Measurements from ENCODE around the gene CLTB.

CLTB gene

DNA sequence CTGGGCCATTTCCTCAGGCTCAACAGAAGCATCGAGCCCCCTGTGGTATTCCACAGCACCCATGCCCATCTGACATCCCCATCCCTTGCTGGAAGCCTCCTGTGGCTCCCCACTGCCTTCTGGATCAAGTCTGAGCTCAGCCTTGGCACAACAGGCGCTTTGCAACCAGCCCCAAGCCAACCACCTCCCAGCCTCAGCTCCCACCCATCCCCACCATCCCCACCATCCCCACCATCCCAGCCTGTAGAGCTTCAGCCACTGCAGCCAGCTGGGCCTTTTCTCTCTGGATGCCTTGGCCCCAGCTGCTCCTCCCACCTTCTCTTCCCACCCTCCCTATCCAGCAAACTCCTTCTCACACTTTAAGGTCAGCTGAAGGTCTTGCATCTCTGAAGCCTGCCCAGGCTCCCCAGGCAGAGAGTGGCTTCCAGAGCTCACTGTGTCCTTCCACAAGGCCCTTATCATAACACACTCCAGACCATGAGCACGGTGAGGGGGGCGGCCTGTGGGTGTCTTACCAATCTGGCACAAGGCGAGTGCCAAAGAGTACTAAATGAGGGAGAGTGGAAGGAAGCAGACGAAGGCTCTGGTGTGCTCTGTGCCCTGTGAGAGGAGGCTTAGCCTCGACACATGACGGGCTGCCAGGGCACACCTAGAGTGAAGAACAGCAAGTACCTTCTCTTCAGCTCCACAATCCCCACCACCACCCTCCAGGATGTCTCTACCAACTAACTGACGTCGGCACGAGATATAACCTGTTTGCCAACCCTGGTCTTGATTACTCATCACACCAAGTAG lies 21.3 kb downstream of the CLTB start:
- Histone ChIP-seq H3K36me3 (ENCODE audit: control insufficient read depth, low read depth, low read length) (peaks cover 4% of the 10 kb centered on the region), H3K4me3 (ENCODE audit: low read length) (no peak overlapping the region), H3K9me3 (ENCODE audit: control insufficient read depth, low read depth, low read length) (no peaks in the 10 kb centered on the region), H3K4me1 (ENCODE audit: control insufficient read depth, low read depth, low read length) (no peaks in the 10 kb centered on the region), H3K27ac (ENCODE audit: low read length) (no peak overlapping the region), H3K27me3 (ENCODE audit: control insufficient read depth, insufficient read depth, low read length) (no peaks in the 10 kb centered on the region), H3K9ac (ENCODE audit: low read length) (no peak overlapping the region)

DNA sequence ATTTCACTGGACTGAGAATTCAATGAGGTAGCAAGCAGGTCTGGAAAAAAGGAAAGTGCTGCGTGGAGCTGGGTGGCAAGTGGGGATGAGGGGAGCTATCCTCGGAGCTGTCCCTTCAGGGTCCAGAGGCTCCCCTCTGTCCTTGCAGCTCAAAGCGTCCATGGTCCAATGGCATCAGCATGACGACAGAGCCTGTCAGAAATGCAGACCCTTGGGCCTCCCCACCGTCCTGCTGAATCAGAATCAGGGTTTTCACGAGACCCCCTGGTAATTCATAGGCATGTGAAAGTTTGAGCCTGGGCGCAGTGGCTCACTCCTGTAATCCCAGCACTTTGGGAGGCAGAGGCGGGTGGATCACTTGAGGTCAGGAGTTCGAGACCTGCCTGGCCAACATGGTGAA lies 22.2 kb downstream of the CLTB start:
- H3K9ac ChIP-seq (ENCODE audit: low read length), result no peak overlapping the region
- no peak overlapping the region for H3K27ac ChIP-seq (ENCODE audit: low read length)
- no peak overlapping the region for H3K4me3 ChIP-seq (ENCODE audit: low read length)
- no peaks in the 10 kb centered on the region for H3K9me3 ChIP-seq (ENCODE audit: control insufficient read depth, low read depth, low read length)
- peaks cover 4% of the 10 kb centered on the region for H3K36me3 ChIP-seq (ENCODE audit: control insufficient read depth, low read depth, low read length)
- H3K27me3 ChIP-seq (ENCODE audit: control insufficient read depth, insufficient read depth, low read length), result no peaks in the 10 kb centered on the region
- H3K4me1 ChIP-seq (ENCODE audit: control insufficient read depth, low read depth, low read length), result no peaks in the 10 kb centered on the region

DNA sequence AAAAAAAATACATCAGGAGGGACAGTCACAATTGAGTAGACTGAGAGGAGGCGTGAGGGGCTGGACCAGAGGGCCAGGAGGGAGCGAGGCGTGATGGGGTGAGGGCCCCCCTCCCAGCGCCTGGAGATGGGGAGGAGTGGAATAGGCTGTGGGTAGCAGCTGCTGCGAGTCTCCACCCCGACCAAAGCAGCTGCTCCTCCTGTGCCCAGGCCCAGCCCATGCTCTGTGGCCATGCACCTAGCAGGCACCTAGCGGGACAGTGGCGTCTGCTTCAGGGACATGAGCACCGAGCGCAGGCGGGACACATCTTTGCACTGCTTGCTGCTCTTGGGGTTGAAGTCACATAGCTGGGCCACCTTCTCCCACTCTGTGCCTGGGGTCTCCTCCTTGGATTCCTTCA lies 23.8 kb downstream of the CLTB start:
- peaks cover 2% of the 10 kb centered on the region for H3K4me1 ChIP-seq (ENCODE audit: control insufficient read depth, low read depth, low read length)
- no peaks in the 10 kb centered on the region for H3K9me3 ChIP-seq (ENCODE audit: control insufficient read depth, low read depth, low read length)
- H3K9ac ChIP-seq (ENCODE audit: low read length), result no peak overlapping the region
- no peak overlapping the region for H3K27ac ChIP-seq (ENCODE audit: low read length)
- no peak overlapping the region for H3K4me3 ChIP-seq (ENCODE audit: low read length)
- H3K36me3 ChIP-seq (ENCODE audit: control insufficient read depth, low read depth, low read length), result peaks cover 4% of the 10 kb centered on the region
- no peaks in the 10 kb centered on the region for H3K27me3 ChIP-seq (ENCODE audit: control insufficient read depth, insufficient read depth, low read length)

DNA sequence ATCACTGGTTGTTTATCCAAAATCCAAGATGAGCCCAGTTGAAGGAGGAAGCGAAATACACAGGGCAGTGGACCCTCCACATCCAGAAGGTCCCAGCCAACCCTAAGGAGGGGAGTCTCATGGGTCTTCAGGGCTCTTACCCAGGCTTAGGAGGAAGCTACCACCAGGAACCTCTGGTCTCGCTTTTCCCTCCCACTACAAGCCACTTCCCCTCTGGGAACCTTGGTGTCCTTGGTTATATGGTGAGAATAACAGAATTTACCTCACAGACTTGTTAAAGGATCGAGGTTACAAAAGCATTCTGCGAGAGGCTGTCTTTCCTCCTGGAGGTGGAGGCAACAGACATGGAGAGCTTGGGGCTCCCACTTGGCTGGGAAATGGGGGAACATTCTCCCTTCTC lies 24.3 kb downstream of the CLTB start:
- peaks cover 7% of the 10 kb centered on the region for H3K4me1 ChIP-seq (ENCODE audit: control insufficient read depth, low read depth, low read length)
- H3K9ac ChIP-seq (ENCODE audit: low read length), result no peak overlapping the region
- H3K9me3 ChIP-seq (ENCODE audit: control insufficient read depth, low read depth, low read length), result no peaks in the 10 kb centered on the region
- H3K27ac ChIP-seq (ENCODE audit: low read length), result no peak overlapping the region
- no peaks in the 10 kb centered on the region for H3K27me3 ChIP-seq (ENCODE audit: control insufficient read depth, insufficient read depth, low read length)
- H3K36me3 ChIP-seq (ENCODE audit: control insufficient read depth, low read depth, low read length), result peaks cover 4% of the 10 kb centered on the region
- H3K4me3 ChIP-seq (ENCODE audit: low read length), result no peak overlapping the region

DNA sequence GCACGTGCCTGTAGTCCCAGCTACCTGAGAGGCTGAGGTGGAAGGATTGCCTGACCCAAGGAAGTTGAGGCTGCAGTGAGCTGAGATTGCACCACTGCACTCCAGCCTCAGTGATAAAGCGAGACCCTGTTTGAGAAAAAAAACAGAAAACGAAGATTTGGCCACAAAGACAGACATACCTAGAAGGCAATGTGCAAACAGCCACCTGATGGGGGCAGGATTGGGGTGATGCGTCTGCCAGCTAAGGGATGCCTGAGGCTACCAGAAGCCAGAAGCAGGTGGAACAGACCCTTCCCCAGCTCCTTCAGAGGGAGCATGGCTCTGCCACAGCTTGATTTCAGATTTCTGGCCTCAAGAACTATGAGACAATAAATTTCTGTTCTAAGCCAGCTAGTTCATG lies 24.9 kb downstream of the CLTB start:
- Histone ChIP-seq H3K4me1 (ENCODE audit: control insufficient read depth, low read depth, low read length) (peaks cover 8% of the 10 kb centered on the region), H3K9ac (ENCODE audit: low read length) (no peak overlapping the region), H3K4me3 (ENCODE audit: low read length) (no peak overlapping the region), H3K36me3 (ENCODE audit: control insufficient read depth, low read depth, low read length) (peaks cover 7% of the 10 kb centered on the region), H3K27ac (ENCODE audit: low read length) (no peak overlapping the region), H3K9me3 (ENCODE audit: control insufficient read depth, low read depth, low read length) (no peaks in the 10 kb centered on the region), H3K27me3 (ENCODE audit: control insufficient read depth, insufficient read depth, low read length) (no peaks in the 10 kb centered on the region)

DNA sequence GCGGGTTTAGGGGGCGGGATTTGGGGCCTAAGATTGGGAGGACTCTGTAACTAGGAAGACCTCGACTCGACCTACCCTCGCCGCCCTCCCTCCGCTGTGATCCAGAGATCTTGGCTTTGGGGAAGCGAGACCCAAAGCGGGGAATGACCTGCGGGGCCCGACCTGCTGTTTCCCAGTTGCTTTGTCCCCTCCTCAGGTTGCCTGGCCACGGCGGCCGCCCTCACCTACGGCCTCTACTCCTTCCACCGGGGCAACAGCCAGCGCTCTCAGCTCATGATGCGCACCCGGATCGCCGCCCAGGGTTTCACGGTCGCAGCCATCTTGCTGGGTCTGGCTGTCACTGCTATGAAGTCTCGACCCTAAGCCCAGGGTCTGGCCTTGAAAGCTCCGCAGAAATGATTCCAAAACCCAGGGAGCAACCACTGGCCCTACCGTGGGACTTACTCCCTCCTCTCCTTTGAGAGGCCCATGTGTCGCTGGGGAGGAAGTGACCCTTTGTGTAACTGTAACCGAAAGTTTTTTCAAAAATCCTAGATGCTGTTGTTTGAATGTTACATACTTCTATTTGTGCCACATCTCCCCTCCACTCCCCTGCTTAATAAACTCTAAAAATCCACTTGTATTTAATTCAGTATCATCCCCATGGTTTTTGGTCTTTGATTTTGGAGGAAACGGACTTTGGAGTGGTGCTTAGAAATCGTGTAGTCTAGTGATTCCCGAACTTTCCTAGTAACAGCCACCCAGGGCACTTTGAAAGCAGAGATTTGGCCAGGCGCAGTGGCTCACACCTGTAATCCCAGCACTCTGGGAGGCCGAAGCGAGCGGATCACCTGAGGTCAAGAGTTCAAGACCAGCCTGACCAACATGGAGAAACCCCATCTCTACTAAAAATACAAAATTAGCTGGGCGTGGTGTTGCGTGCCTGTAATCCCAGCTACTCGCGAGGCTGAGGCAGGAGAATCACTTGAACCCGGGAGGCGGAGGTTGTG lies 26.9 kb downstream of the CLTB start:
- Histone ChIP-seq H3K9ac (ENCODE audit: low read length) (peak overlapping the region; percentile 99), H3K36me3 (ENCODE audit: control insufficient read depth, low read depth, low read length) (peaks cover 26% of the 10 kb centered on the region), H3K4me3 (ENCODE audit: low read length) (peak overlapping the region; percentile 100), H3K9me3 (ENCODE audit: control insufficient read depth, low read depth, low read length) (no peaks in the 10 kb centered on the region), H3K27ac (ENCODE audit: low read length) (peak overlapping the region; percentile 91), H3K4me1 (ENCODE audit: control insufficient read depth, low read depth, low read length) (peaks cover 8% of the 10 kb centered on the region), H3K27me3 (ENCODE audit: control insufficient read depth, insufficient read depth, low read length) (no peaks in the 10 kb centered on the region)

DNA sequence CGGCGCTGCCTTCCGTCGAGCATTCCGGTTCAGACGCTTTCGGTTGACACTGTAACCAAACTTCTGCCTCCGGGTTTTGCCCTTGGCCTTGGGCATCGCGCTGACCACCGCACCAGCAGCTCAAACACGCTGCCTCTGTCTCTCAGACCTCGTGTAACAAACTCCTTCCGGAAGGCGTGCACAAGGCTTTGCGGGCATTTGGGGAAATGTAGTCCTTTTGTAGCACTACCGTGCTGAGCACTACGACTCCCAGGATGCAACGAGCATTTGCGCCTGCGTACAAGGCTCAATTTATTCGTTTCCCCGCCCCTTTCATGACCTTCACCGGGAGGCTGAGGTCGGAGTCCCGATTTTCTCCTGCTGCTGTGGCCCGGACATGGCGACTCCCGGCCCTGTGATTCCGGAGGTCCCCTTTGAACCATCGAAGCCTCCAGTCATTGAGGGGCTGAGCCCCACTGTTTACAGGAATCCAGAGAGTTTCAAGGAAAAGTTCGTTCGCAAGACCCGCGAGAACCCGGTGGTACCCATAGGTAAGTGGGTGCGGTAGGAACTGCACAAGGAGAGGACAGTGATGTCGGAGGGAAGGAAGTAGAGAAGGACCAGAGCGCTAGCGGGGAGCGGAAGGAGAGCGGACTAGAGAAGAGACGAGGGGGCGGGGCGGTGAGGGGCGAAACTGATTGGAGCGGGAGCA lies 27.8 kb downstream of the CLTB start, which contains the start of the genes HIGD2A and NOP16:
Gene HIGD2A, plus strand, starts transcription at position 308 of the 691 bp plus-strand sequence. Its CDS starts 69 bp downstream, at position 377.
Gene NOP16, minus strand, starts transcription at position 155 of the 691 bp plus-strand sequence. Its CDS starts 59 bp downstream, at position 96.
- H3K9ac ChIP-seq (ENCODE audit: low read length), result peak within 1 kb of the TSS; percentile 99
- H3K36me3 ChIP-seq (ENCODE audit: control insufficient read depth, low read depth, low read length), result peaks cover 35% of the 10 kb centered on the region
- peaks cover 8% of the 10 kb centered on the region for H3K4me1 ChIP-seq (ENCODE audit: control insufficient read depth, low read depth, low read length)
- H3K4me3 ChIP-seq (ENCODE audit: low read length), result peak within 1 kb of the TSS; percentile 100
- no peaks in the 10 kb centered on the region for H3K27me3 ChIP-seq (ENCODE audit: control insufficient read depth, insufficient read depth, low read length)
- no peaks in the 10 kb centered on the region for H3K9me3 ChIP-seq (ENCODE audit: control insufficient read depth, low read depth, low read length)
- H3K27ac ChIP-seq (ENCODE audit: low read length), result peak within 1 kb of the TSS; percentile 99

DNA sequence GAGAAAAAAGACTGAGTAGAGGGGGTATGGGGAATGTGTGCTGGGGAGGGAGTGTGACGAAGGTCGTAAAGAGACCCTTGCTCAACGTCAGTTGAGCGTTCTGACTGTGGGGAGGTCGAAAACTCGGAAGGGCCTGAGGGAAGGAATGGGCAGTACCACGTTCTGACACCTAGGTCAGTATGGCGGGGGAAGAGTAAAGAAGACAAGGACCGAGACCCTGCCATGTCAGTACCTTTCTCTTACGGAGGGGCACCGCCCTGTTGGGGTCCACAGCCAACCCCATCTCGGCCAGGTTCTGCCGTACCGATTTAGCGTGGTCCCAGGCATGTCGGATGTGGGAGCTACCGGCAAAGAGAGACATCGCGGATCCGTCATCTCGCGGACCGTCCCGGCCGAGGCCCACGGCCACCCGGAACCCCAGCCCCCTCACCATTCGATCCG lies 28.3 kb downstream of the CLTB start:
- H3K36me3 ChIP-seq (ENCODE audit: control insufficient read depth, low read depth, low read length), result peaks cover 41% of the 10 kb centered on the region
- peaks cover 8% of the 10 kb centered on the region for H3K4me1 ChIP-seq (ENCODE audit: control insufficient read depth, low read depth, low read length)
- no peaks in the 10 kb centered on the region for H3K9me3 ChIP-seq (ENCODE audit: control insufficient read depth, low read depth, low read length)
- H3K4me3 ChIP-seq (ENCODE audit: low read length), result peak overlapping the region; percentile 100
- H3K9ac ChIP-seq (ENCODE audit: low read length), result peak overlapping the region; percentile 99
- H3K27ac ChIP-seq (ENCODE audit: low read length), result peak overlapping the region; percentile 69
- no peaks in the 10 kb centered on the region for H3K27me3 ChIP-seq (ENCODE audit: control insufficient read depth, insufficient read depth, low read length)

DNA sequence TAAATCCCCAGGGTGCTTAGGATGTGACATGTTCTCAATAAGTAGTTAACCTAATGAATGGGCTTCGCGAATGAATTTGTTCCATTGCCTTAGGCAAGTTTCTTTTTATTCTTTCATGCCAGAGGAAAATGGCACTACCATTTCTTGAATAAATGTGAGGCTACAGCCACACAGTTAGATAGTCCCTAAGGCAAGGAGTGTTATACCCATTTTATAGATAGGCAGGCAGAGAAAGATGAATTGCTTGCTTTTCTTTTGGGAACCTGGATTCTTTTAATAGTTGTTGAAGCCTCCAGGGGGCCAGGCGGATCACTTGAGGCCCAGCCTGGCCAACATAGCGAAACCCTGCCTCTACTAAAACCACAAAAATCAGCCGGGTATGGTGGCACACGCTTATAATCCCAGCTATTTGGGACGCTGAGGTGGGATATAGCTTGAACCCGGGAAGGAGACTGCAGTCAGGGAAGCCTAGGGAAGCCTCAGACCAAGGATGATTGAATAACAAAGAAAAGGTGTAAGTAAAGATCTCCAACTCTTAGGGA lies 28.9 kb downstream of the CLTB start:
- Histone ChIP-seq H3K9me3 (ENCODE audit: control insufficient read depth, low read depth, low read length) (no peaks in the 10 kb centered on the region), H3K27ac (ENCODE audit: low read length) (peak overlapping the region; percentile 69), H3K27me3 (ENCODE audit: control insufficient read depth, insufficient read depth, low read length) (no peaks in the 10 kb centered on the region), H3K4me3 (ENCODE audit: low read length) (peak overlapping the region; percentile 100), H3K36me3 (ENCODE audit: control insufficient read depth, low read depth, low read length) (peaks cover 46% of the 10 kb centered on the region), H3K4me1 (ENCODE audit: control insufficient read depth, low read depth, low read length) (peaks cover 8% of the 10 kb centered on the region), H3K9ac (ENCODE audit: low read length) (peak overlapping the region; percentile 99)

DNA sequence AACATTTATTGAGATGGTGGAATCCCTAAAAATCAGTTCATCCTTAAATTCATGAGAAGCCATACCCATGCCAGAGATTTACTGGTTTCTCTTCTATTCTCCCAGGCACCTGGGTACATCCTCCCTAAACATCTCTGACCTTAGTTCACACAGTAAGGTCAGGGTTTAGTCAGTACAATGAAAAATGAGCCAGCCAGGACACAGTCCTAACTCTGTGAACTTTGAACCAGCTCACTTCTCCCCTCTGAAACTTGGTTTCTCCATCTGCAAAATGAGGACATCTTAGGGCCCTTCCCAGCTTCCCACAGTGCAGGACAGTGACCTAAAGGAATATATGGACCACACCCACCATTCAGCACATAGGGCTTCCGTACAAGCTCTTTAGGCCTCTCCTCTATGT lies 29.8 kb downstream of the CLTB start:
- Histone ChIP-seq H3K4me1 (ENCODE audit: control insufficient read depth, low read depth, low read length) (peaks cover 8% of the 10 kb centered on the region), H3K27me3 (ENCODE audit: control insufficient read depth, insufficient read depth, low read length) (no peaks in the 10 kb centered on the region), H3K9ac (ENCODE audit: low read length) (no peak overlapping the region), H3K27ac (ENCODE audit: low read length) (no peak overlapping the region), H3K4me3 (ENCODE audit: low read length) (no peak overlapping the region), H3K9me3 (ENCODE audit: control insufficient read depth, low read depth, low read length) (no peaks in the 10 kb centered on the region), H3K36me3 (ENCODE audit: control insufficient read depth, low read depth, low read length) (peaks cover 53% of the 10 kb centered on the region)

DNA sequence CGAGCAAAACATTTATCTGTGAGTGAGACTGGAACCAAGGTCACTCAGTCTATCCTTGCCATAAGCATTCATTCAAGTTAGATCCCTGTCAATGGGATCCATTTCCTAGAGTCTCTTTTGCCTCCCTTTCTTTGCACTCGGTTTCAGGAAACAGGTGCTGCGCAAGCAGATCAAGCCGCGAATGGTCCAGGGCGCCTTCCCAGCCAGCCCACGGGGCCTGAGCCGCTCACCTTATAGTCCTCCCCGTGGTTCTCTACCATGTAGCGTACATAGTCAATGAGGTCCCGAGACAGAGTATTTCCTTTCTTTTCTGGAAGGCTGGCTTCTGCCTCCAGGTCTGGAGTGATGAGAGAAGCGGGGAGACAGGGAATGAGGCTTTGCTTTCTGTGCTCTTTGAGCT lies 31.3 kb downstream of the CLTB start:
- Histone ChIP-seq H3K27me3 (ENCODE audit: control insufficient read depth, insufficient read depth, low read length) (no peaks in the 10 kb centered on the region), H3K27ac (ENCODE audit: low read length) (no peak overlapping the region), H3K9ac (ENCODE audit: low read length) (no peak overlapping the region), H3K9me3 (ENCODE audit: control insufficient read depth, low read depth, low read length) (no peaks in the 10 kb centered on the region), H3K4me1 (ENCODE audit: control insufficient read depth, low read depth, low read length) (peaks cover 8% of the 10 kb centered on the region), H3K36me3 (ENCODE audit: control insufficient read depth, low read depth, low read length) (peaks cover 52% of the 10 kb centered on the region), H3K4me3 (ENCODE audit: low read length) (no peak overlapping the region)

All from iPS-18a (cell line).